HG03025 (cell line): Measurements from ENCODE around the gene POPDC2.
"Not testable (repeated sequence)": the region's sequence is repeated elsewhere in the genome, so short reads cannot be mapped to it uniquely, and the experiment has no call there.

Source experiments
- ATAC-seq: cut with Tn5 transposase; IDR thresholded peaks from one replicate; pipeline ENCODE4 v1.9.1; 2021; ENCODE audit warnings: mild to moderate bottlenecking, moderate library complexity; ENCODE audit not compliant: unreplicated experiment, low FRiP score

The POPDC2 gene

GRCh38 chr3:119620899-119621298, 39.5 kb downstream of the POPDC2 start:
- ATAC-seq, result no peak

DNA sequence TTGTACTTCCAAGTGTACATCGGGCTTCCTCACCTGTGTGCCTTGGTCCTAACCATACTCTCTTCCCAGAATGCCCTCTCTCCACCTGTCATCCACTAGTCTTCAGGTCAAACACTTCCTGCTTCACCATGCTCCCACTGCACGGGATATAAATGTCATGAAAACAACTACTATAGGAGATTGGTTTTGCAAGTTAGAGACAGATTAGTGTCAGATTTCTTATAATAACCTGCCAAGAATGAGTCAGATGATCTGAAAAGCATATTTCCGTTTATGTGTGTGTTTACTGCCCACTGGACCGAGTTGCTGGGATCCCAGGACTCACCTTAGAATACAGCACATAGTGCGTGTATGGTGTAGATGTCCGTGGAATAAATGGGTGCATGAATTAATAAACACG, 41.3 kb downstream of the POPDC2 start:
- ATAC-seq, result no peak

GRCh38 chr3:119616056-119616455, 44.3 kb downstream of the POPDC2 start:
- ATAC-seq, result no peak

DNA sequence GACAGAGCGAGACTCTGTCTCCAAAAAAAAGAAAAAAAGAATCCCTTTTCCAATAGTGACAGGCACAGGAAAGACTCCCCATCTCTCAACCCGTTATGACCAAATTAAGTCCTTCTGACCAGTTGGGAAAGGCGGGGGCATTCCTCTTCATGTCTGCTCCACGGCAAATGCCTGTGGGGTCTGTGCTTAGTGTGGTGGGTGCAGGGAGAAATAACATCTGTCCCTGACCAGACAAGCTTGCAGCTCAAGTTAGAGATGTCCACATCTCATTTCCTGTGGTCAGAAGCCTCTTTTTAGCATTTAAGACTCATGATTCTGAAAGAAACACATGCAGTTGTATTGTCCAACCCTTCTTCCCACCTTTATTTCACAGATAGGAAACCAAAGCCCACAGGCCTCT, 46.5 kb downstream of the POPDC2 start:
- ATAC-seq, result no peak

GRCh38 chr3:119613201-119613600, 47.2 kb downstream of the POPDC2 start:
- no peak for ATAC-seq

DNA sequence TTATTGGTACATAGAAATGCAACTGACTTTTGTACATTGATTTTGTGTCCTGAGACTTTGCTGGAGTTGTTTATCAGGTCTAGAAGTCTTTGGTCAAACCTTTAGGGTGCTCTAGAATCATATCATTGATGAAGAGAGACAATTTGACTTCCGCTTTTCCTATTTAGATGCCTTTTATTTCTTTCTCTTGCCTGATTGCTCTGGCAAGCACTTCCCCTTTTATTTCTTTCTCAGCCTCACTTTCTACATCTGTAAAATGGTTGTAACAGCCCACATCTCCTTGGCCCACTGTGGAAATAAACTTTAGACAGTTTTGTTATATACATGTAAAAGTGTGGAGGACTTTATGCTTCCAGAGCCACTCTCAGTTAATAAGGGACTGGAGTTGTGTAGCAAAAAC, 48.7 kb downstream of the POPDC2 start:
- no peak for ATAC-seq

DNA sequence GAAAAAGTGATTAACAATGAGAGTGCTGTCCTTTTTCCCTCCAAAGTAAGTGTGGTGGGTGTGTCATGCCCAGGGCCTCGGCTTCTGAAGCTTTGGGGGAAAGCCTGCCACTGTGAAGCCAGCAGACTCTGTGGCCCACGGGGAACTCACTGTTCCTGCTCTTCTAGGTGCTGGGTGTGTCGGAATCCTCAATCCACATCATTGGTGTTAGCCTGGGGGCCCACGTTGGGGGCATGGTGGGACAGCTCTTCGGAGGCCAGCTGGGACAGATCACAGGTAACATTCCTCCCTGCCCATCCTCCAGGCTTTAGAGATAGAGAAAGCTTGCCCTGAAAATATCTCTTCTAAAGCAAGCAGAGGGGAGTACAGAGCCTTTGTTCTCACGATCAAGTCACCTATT, 51.1 kb downstream of the POPDC2 start:
- no peak for ATAC-seq

- no peak for ATAC-seq
Observed at GRCh38 chr3:119608405-119609000, 51.9 kb downstream of the POPDC2 start.

GRCh38 chr3:119604878-119605277, 55.5 kb downstream of the POPDC2 start:
- no peak for ATAC-seq

- ATAC-seq, result no peak
Observed at GRCh38 chr3:119602676-119603075, 57.7 kb downstream of the POPDC2 start.

DNA sequence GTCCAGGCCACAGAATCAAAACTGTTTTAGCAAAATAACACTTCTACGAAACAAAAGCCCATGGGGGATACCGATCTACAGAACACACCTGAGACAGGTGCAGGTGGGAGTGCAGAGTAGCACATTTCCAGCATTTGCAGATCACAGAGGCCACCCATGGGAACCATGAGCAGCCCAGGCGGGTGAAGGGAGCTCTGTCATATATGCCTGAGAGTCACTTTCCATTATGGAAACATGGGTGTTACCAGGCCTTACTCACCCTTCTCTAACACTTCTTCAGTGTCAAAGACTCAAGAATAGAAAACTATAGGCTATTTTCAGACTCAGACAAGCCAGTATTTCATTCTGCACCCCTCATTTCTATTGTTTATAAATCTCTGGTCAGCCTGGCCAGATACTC, 59.2 kb downstream of the POPDC2 start:
- ATAC-seq, result no peak

- ATAC-seq, result peak; percentile 74
Observed at GRCh38 chr3:119600732-119601131, 59.7 kb downstream of the POPDC2 start.

DNA sequence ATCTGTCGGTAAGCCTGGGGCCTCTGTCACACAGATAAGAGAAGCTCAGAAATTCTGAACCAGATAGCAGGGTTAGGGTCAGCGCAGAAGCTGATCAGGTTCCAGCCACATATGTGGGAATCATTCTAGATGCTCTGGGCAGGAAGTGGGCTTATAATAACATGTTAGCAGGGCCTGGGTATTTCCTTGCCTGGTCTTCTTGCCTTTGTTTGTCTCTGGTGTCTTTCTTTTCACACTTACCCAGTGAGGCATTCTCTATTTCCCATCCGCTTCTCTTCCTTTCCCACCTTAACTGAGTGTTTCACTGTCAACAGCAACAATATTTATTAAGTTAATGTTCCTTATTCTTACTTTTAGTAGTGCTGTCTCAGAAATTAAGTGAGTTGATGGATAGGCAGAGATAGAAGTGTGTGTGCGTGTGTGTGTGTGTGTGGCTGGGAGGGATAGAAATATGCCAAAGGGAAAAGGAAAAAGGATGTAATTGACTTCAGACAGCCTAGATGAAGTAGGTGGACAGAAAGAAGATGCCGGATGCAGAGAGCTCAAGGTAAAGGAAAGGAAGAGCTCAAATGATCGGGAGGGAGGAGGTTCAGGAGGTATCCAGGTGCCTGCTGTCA, 60.7 kb downstream of the POPDC2 start:
- no peak for ATAC-seq

DNA sequence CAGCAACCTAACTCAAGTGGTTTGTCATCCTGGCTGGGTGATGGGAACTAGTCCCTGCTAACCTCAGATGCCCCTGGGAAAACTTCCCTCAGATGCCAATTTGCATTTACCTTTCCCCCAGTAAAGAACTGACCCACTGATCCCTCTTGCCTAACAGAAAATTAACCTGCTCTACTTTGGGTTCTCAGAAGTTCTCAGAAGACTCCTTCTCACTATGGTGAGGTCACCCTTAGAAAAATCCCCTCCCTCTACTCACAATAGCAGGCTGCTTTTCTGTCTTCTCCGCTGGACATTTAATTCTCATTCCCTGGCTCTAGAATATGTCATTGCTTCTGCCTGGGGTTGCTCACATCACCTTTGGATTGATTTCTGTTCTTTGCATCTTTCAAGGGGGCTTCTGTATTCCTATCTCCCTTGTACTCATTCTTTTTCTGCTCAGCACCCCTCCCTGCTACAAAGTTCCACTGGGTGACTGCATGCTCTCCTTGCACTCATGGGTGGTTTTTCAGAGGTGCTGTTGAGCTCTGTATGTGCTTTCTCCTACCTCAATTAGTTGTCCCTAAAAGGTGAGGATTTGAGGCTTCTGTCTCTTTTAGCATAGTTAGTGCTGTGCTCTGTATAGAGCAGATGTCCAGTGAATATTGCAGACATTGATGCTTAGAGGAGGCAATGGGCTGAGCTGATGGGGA, 61.8 kb downstream of the POPDC2 start:
- ATAC-seq, result no peak

DNA sequence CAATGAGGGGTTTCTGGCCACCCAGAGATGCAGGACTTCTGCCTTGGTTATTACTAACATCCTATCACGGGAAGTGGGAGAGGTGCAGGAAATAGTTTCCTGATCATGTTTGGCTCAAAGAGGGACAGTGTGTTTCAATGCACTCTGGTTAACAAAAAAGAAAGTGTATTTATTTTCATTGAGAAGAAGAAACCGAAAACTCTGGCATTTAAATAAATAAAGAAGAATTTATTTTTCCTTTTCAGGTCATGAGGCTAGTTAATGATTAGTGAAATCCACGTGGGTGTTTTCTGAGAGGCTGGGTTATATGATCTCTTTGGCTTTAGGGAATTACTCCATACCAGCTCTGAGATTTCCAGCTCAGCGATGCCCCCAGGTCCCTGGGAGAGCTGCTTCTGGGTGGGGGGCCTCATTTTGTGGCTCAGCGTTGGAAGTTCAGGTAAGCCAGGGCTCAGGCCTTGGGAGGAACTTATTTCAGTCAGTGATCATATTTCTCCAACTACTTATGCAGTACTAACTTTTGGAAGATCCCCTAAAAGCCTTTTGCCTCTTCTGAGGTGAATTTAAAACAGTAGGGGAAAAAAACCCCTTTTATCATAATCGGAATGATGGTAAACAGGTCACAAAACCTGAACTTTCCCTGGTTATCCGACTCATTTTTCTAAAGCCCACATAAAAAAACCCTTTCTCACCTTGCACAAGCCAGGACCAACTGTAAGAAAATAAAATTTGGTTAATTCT, 62.7 kb downstream of the POPDC2 start, which contains the start of gene PLA1A:
Gene PLA1A, plus strand, starts transcription at position 338 of the 741 bp plus-strand sequence. Its CDS starts 29 bp downstream, at position 367.
- no peak for ATAC-seq

DNA sequence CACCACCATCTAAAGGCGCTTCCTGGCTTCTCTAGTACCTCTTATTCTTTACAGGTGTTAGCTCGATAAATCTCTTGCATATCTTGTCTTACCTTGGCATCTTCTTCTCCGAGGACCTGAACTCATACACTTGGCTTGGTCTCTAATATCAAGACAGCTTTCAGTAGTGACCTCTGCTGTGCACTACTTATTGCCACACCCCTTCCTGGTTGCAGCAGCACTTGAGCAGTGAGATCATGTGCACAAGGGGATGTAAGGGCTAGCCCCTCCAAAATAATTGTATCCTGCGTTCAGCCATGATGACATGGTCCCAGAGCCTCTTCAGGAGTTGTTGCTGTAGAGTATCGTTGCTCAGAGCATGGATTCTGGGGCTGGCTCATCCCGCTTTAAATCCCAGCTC, 64.0 kb downstream of the POPDC2 start:
- ATAC-seq, result no peak

DNA sequence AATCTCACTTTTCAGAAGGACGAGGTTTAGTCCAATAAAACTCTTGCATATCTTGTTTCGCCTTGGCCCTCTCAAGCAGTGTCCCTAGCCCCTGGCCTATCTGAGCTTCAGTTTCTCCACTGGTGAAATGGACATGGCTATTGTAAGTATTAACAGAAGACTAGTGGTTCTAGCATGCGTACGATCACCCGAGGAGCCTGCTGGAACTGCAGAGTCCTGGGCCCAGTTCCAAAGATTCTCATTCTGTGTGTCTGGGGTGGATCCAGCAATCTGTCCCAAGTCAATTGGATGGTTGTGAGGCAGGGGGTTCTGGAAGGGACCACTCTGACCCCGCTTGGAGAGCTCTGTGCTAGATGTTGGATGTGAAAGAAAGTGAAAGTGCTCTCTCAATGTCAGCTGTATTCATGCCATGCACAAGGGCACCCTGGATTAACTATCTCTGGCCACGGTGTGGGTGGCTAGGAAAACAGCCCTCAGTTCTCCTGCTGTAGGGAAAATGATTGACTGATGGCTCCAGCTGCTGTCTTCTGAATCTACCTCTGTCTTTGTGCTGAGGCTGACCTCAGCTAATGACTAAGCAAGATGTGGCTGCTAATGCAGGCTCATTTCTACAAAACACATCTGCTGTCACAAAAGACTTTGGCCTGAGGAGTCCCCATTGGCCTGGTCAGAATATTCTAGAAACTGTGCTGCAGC, 64.6 kb downstream of the POPDC2 start:
- ATAC-seq, result no peak

DNA sequence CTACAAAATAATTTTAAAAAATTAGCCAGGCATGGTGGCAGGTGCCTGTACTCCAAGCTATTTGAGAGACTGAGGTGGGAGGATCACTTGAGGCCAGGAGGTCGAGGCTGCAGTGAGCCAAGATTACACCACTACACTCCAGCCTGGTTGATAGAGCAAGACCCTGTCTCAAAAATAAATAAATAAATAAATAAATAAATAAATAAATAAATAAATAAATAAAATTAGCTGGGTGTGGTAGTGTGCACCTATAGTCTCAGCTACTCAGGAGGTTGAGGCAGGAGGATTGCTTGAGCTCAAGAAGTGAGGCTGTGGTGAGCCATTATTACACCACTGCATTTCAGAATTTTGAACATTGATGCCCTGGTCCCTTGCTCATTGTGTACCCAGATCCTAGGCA, 65.5 kb downstream of the POPDC2 start:
- ATAC-seq, result not testable (repeated sequence)

GRCh38 chr3:119594066-119594465, 66.3 kb downstream of the POPDC2 start:
- ATAC-seq, result no peak

GRCh38 chr3:119592861-119593260, 67.5 kb downstream of the POPDC2 start:
- no peak for ATAC-seq
